Measurements from ENCODE around the gene PRKCQ. TPM values are rescaled to one million over a fixed set of nuclear protein-coding genes. Genes with fewer than 3 reads are reported as not detected.
"Not testable (repeated sequence)": the region's sequence is repeated elsewhere in the genome, so short reads cannot be mapped to it uniquely, and the experiment has no call there.

The PRKCQ gene
- total RNA-seq, 1 experiment from 2014 or later = 0.27 TPM

DNA sequence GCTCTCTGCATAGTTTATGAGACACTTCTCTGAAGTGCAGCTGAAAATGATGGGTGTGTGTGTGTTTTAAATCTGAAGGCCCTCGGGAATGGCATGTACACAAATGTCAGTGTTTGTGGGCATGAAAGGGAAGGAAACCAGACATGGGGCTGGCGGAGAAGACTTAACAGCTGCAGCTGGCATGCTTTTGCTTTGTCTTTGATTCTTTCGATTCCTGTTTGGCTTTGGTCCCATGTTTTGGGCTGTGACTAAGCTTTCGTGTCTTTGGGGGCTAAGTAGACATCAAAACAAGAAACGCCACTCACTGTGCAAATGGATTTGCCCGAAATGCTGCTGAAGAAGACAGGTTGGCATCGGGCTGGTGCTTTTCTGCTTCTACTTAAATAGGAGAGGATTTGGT lies 198.0 kb downstream of the PRKCQ start:
- DNase-seq (ENCODE audit: low spot score) = no peak
- in situ Hi-C loops (cut with HindIII; ENCODE audit: low sequenced_read_pairs) = no loop called here

DNA sequence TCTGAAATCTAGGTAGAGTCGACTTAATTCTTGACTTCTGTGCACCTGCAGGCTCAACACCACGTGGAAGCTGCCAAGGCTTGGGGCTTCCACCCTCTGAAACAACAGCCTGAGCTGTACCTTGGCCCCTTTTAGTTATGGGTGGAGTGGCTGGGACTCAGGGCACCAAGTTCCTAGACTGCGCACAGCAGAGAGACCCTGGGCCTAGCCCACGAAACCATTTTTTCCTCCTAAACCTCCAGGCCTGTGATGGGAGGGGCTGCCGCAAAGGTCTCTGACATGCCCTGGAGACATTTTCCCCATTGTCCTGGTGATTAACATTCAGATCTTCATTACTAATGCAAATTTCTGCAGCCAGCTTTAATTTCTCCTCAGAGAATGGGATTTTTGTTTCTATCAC lies 199.6 kb downstream of the PRKCQ start:
- DNase-seq (ENCODE audit: low spot score); in situ Hi-C loops (cut with HindIII; ENCODE audit: low sequenced_read_pairs): not testable (repeated sequence)

DNA sequence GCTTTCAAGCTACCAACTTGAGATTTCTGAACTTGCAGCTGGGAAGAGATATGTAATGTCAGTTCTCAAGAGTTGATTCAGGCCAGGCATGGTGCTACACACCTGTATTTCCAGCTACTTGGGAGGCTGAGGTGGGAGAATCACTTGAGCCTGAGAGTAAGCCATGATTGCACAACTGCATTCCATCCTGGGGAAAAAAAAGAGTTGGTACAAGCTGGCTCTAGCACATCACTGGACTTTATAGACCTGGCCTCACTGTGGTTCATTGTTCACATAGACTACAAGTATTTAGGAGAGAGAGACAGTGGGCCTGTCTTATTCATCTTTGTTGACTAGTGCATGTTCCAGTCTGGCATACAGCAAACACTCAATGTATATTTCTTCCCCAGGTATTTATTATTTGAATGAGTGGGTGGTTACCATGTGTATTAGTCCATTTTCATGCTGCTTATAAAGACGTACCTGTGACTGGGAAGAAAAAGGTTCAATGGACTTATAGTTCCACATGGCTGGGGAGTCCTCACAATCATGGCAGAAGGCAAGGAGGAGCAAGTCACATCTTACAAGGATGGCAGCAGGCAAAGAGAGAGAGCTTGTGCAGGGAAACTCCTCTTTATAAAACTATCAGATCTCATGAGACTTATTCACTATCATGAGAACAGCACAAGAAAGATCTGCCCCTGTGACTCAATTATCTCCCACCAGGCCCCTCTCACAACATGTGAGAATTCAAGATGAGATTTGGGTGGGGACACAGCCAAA lies 200.9 kb downstream of the PRKCQ start:
- in situ Hi-C loops (cut with HindIII; ENCODE audit: low sequenced_read_pairs) = no loop called here

More for the DNA sequence above, 200.9 kb downstream of the PRKCQ start:
- DNase-seq (ENCODE audit: low spot score) = no peak
